ENCODE results near the gene NXNL2. TPM values are rescaled to one million over a fixed set of nuclear protein-coding genes. Genes with fewer than 3 reads are reported as not detected.

Gene NXNL2
- total RNA-seq, 2 experiments from 2014 or later = not detected

DNA sequence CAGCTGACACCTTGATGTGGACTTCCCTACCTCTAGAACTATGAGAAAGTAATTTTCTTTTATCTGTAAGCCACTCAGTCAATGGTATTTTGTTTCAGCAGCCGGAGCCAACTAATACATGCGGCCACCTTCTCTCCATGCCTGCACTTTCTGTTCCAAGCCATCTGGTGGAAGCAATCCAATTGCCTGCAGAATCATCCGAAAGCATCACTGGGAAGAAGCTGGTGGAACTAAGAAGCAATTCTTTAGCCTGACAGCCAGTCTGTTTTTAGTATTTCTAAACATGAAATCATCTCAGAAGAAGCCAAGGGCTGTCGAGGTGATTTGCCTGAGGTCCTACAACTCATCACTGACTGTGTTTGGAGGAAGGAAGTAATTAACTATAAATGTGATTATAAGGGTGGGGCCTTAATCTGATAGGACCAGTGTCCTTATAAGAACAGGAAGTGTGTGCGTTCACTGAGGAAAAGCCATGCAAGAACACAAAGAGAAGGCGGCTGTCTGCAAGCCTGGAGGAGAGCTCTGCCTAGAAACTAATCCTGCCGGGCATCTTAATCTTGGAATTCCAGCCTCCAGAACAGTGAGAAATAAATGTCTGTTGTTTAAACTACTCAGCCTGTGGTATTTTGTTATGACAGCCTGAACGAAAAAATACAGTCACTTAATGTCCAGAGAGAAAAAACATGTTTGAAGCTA lies 49.1 kb downstream of the NXNL2 start:
- H3K4me1 Mint-ChIP-seq (ENCODE audit: low read depth) = peaks cover 4% of the 10 kb centered on the region
- ATAC-seq = no peak
- H3K27ac Mint-ChIP-seq = no peak overlapping the region
- CTCF ChIA-PET = interaction anchor here (1.4 kb wide), 2 partner anchors 9 to 12 kb away, joined by 3 to 5 read pairs; no protein-coding TSS in a partner anchor
- H3K4me3 Mint-ChIP-seq = no peak overlapping the region
- POLR2A ChIA-PET = interaction anchor here (0.7 kb wide), 1 partner anchor 104 kb away, joined by 3 read pairs; no protein-coding TSS in a partner anchor
- no peaks in the 10 kb centered on the region for H3K9me3 Mint-ChIP-seq
- no peak for DNase-seq
- TF ChIP-seq, protein P1, sequence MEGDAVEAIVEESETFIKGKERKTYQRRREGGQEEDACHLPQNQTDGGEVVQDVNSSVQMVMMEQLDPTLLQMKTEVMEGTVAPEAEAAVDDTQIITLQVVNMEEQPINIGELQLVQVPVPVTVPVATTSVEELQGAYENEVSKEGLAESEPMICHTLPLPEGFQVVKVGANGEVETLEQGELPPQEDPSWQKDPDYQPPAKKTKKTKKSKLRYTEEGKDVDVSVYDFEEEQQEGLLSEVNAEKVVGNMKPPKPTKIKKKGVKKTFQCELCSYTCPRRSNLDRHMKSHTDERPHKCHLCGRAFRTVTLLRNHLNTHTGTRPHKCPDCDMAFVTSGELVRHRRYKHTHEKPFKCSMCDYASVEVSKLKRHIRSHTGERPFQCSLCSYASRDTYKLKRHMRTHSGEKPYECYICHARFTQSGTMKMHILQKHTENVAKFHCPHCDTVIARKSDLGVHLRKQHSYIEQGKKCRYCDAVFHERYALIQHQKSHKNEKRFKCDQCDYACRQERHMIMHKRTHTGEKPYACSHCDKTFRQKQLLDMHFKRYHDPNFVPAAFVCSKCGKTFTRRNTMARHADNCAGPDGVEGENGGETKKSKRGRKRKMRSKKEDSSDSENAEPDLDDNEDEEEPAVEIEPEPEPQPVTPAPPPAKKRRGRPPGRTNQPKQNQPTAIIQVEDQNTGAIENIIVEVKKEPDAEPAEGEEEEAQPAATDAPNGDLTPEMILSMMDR (IDR thresholded peaks at IDR 0.05) = no peak
- intact Hi-C loops (cut with micrococcal nuclease) = no loop called here
- peaks cover 11% of the 10 kb centered on the region for H3K27me3 Mint-ChIP-seq
- no peaks in the 10 kb centered on the region for H3K36me3 Mint-ChIP-seq (ENCODE audit: low read depth)

DNA sequence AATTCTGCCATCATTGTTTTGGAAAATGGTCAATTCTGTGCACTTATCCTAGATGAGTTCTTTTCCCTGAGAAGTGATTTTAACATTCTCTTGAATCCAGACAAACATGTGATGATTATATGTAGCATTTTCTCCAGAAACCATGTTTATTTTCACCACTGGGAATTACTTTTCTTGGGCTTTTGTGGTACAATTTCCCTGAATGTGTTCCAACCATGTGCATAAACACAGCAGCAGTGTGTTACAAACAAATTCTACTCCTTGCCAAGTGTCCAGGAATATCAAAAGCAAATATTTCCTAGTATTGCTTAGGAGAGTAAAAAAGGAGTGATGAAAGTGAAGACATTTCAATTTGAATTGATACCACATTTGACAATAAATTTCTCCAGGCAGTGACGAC lies 50.4 kb downstream of the NXNL2 start:
- ATAC-seq = no peak
- no peaks in the 10 kb centered on the region for H3K36me3 Mint-ChIP-seq (ENCODE audit: low read depth)
- H3K9me3 Mint-ChIP-seq = no peaks in the 10 kb centered on the region
- no peak overlapping the region for H3K27ac Mint-ChIP-seq
- intact Hi-C loops (cut with micrococcal nuclease) = no loop called here
- H3K4me1 Mint-ChIP-seq (ENCODE audit: low read depth) = peaks cover 4% of the 10 kb centered on the region
- TF ChIP-seq, protein P1 (IDR thresholded peaks at IDR 0.05) = no peak
- no peak for DNase-seq
- ChIA-PET CTCF (interaction anchor here (1.5 kb wide), 1 partner anchor 416 kb away, joined by 3 read pairs; no protein-coding TSS in a partner anchor), POLR2A (no interaction called here)
- peaks cover 11% of the 10 kb centered on the region for H3K27me3 Mint-ChIP-seq
- H3K4me3 Mint-ChIP-seq = no peak overlapping the region

- no peak overlapping the region for H3K27ac Mint-ChIP-seq
- peaks cover 4% of the 10 kb centered on the region for H3K4me1 Mint-ChIP-seq (ENCODE audit: low read depth)
- intact Hi-C loops (cut with micrococcal nuclease) = no loop called here
- no peak overlapping the region for H3K4me3 Mint-ChIP-seq
- H3K27me3 Mint-ChIP-seq = peaks cover 7% of the 10 kb centered on the region
- ATAC-seq (no peak), DNase-seq (no peak)
- POLR2A ChIA-PET = no interaction called here
- CTCF ChIA-PET = interaction anchor here (1.5 kb wide), 1 partner anchor 414 kb away, joined by 3 read pairs; no protein-coding TSS in a partner anchor
- no peaks in the 10 kb centered on the region for H3K9me3 Mint-ChIP-seq
- TF ChIP-seq, protein P1 (IDR thresholded peaks at IDR 0.05) = no peak
- H3K36me3 Mint-ChIP-seq (ENCODE audit: low read depth) = no peaks in the 10 kb centered on the region
Measured at GRCh38 chr9:88586452-88586851, 51.5 kb downstream of the NXNL2 start.

DNA sequence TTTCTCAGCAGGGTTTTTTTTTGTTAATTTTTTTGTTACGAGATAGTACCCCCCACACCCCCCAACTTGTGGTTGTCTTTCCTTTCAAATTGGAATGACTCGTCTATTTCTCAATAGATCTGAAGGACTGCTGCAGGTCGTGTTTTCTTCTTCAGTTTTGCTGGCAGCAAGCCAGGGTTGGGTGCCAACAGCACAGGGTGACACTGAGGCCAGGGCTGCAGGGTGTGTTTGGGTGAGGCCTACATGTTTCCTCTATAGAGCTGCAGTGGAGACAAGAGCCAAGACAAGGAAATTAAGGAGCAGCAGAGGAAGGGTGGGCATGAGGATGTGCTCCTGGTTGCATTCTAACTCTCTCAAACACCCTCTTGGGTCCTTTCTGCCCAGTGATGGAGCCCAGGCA lies 52.2 kb downstream of the NXNL2 start:
- POLR2A ChIA-PET = no interaction called here
- DNase-seq (no peak), ATAC-seq (no peak)
- Mint-ChIP-seq H3K27ac (no peak overlapping the region), H3K27me3 (peaks cover 5% of the 10 kb centered on the region), H3K4me1 (ENCODE audit: low read depth) (peaks cover 4% of the 10 kb centered on the region), H3K36me3 (ENCODE audit: low read depth) (no peaks in the 10 kb centered on the region), H3K4me3 (no peak overlapping the region), H3K9me3 (no peaks in the 10 kb centered on the region)
- CTCF ChIA-PET = interaction anchor here (1.5 kb wide), 1 partner anchor 414 kb away, joined by 3 read pairs; no protein-coding TSS in a partner anchor
- intact Hi-C loops (cut with micrococcal nuclease) = no loop called here
- TF ChIP-seq, protein P1 (IDR thresholded peaks at IDR 0.05) = no peak

- no peaks in the 10 kb centered on the region for H3K36me3 Mint-ChIP-seq (ENCODE audit: low read depth)
- H3K27ac Mint-ChIP-seq = no peak overlapping the region
- no peak for DNase-seq
- H3K4me3 Mint-ChIP-seq = no peak overlapping the region
- POLR2A ChIA-PET = no interaction called here
- CTCF ChIA-PET = interaction anchor here (2.6 kb wide), 1 partner anchor 9 kb away, joined by 7 read pairs; no protein-coding TSS in a partner anchor
- H3K4me1 Mint-ChIP-seq (ENCODE audit: low read depth) = peaks cover 4% of the 10 kb centered on the region
- ATAC-seq = no peak
- H3K9me3 Mint-ChIP-seq = no peaks in the 10 kb centered on the region
- TF ChIP-seq, protein P1 (IDR thresholded peaks at IDR 0.05) = no peak
- intact Hi-C loops (cut with micrococcal nuclease) = no loop called here
- H3K27me3 Mint-ChIP-seq = peaks cover 5% of the 10 kb centered on the region
Measured at GRCh38 chr9:88587885-88588649, 53.1 kb downstream of the NXNL2 start.

All from activated CD8-positive, alpha-beta T cell treated with anti-CD3 and anti-CD28 coated beads for 36 hours (primary cell).